Peyer's patch (tissue), 4 donors: ENCODE measurements around the gene DOCK9.

Source experiments
- POLR2A ChIP-seq, 2 donors: fragments of 450-650 bp; IDR thresholded peaks; one replicate each; pipeline ENCODE4 v1.5.1; 2017; ENCODE audit warnings: antibody characterized with exemption in 2 of 2, mild to moderate bottlenecking in 2 of 2, moderate library complexity in 2 of 2
- TF ChIP-seq, protein P1 (sequence below), 6 experiments: fragments of 450-650 bp in 4 of 6; fragments of 200-600 bp in 2 of 6; sonication (generic) in 1 of 6; IDR thresholded peaks; one replicate each; pipeline ENCODE4 v1.5.1; 2017 to 2019; ENCODE audit warnings: antibody characterized with exemption in 6 of 6, mild to moderate bottlenecking in 3 of 6, moderate library complexity in 1 of 6

DNA sequence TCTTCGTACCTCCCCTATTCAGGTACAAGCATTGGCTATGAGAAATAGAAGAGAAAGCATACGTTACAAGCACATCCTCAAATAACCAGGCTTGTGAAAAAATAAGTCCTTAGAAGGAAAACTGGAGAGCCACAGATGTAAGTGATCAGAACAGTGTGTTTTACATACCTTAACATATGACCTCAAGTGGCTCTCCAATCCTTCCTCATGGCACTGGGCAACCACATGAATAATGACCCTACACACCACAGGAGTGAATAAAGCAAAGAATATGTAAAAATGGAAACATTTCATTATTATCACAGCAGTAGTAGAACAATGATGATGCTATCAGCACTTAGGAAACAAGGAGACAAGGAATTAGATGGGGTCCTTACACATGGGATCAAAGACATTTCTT lies 96.5 kb downstream of the DOCK9 start:
- TF ChIP-seq, protein P1, sequence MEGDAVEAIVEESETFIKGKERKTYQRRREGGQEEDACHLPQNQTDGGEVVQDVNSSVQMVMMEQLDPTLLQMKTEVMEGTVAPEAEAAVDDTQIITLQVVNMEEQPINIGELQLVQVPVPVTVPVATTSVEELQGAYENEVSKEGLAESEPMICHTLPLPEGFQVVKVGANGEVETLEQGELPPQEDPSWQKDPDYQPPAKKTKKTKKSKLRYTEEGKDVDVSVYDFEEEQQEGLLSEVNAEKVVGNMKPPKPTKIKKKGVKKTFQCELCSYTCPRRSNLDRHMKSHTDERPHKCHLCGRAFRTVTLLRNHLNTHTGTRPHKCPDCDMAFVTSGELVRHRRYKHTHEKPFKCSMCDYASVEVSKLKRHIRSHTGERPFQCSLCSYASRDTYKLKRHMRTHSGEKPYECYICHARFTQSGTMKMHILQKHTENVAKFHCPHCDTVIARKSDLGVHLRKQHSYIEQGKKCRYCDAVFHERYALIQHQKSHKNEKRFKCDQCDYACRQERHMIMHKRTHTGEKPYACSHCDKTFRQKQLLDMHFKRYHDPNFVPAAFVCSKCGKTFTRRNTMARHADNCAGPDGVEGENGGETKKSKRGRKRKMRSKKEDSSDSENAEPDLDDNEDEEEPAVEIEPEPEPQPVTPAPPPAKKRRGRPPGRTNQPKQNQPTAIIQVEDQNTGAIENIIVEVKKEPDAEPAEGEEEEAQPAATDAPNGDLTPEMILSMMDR (IDR thresholded peaks at IDR 0.05): no peak
- no peak for TF ChIP-seq POLR2A (IDR thresholded peaks at IDR 0.05)
